ENCODE measurements around the gene ROBO1.

- TF ChIP-seq RAD21 (IDR thresholded peaks at IDR 0.05), result no peak
- no peak for TF ChIP-seq CTCF (IDR thresholded peaks at IDR 0.05; ENCODE audit: low read depth, low read length, missing input control)
- TF ChIP-seq JUND (IDR thresholded peaks at IDR 0.05), result no peak
- no peak for TF ChIP-seq EGR1 (IDR thresholded peaks at IDR 0.05; ENCODE audit: low read depth in 2 of 2)
- no peak for TF ChIP-seq TAF1 (conservative IDR thresholded peaks at IDR 0.05)
- no peak for TF ChIP-seq YY1 (IDR thresholded peaks at IDR 0.05)
- no peak for TF ChIP-seq SP1 (IDR thresholded peaks at IDR 0.05)
These were observed 460.7 kb downstream of the ROBO1 start for GRCh38 chr3:79306934-79307570.
